Stimulated activated CD8-positive, alpha-beta memory T cell treated with anti-CD3 and anti-CD28 coated beads, Interleukin-4, amount 100 ng/mL, for 24 hours (primary cell): ENCODE measurements around the gene CCDC136.

Experiments
- DNase-seq: peaks from one replicate; pipeline ENCODE4 v3.0.0-alpha.2; 2020; ENCODE audit warnings: low read depth

The CCDC136 gene

DNA sequence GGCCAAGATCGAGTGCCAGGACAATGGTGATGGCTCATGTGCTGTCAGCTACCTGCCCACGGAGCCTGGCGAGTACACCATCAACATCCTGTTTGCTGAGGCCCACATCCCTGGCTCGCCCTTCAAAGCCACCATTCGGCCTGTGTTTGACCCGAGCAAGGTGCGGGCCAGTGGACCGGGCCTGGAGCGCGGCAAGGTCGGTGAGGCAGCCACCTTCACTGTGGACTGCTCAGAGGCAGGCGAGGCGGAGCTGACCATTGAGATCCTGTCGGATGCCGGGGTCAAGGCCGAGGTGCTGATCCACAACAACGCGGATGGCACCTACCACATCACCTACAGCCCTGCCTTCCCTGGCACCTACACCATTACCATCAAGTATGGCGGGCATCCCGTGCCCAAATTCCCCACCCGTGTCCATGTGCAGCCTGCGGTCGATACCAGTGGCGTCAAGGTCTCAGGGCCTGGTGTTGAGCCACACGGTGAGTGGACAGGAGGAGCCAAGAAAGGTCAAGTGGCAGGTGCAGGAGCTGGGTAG is 53.1 kb downstream of the CCDC136 start:
- no peak for DNase-seq

DNA sequence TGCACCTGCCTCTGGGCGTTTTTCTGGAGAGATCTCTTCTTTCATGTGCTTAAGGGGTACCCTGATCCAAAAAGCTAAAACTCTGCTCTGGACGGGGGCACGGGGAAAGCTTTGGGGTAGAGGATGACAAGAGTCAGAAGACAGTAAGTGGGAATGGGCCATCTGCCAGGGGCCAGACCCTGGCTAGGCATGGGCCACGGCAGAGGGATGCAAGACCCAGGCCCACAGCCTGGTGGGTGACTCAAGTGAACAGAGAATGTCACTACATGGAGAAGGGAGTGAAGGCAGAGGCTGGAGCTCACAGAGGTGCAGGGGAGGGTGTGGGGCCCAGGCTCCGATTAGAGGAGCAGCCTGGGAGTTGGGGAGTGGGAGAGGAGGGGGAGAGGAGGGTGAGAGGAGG is 53.7 kb downstream of the CCDC136 start:
- no peak for DNase-seq

DNA sequence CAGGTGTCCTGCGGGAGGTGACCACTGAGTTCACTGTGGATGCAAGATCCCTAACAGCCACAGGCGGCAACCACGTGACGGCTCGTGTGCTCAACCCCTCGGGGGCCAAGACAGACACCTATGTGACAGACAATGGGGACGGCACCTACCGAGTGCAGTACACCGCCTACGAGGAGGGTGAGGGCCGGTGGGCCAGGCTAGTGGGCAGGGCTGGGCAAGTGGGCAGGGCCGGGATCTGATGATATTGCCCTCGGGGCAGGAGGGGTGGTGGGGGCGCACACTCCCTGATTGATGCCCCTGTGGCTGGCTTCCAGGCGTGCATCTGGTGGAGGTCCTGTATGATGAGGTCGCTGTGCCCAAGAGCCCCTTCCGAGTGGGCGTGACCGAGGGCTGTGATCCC is 54.2 kb downstream of the CCDC136 start:
- DNase-seq: no peak

- DNase-seq: no peak
Observed at GRCh38 chr7:128846781-128847444, 55.1 kb downstream of the CCDC136 start.

DNA sequence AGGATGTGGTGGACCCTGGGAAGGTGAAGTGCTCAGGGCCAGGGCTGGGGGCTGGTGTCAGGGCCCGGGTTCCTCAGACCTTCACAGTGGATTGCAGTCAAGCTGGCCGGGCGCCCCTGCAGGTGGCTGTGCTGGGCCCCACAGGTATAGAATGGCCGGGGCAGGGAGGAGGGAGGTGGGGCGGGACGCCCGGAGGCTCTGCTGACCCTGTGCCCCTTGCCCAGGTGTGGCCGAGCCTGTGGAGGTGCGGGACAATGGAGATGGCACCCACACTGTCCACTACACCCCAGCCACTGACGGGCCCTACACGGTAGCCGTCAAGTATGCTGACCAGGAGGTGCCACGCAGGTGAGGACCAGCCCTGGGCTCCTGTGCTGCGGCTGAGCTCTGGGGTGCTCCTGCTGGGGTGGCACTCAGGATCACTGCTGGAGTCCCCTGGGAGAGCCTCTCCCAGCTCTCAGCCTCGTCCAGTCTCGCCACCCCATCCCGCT is 56.0 kb downstream of the CCDC136 start:
- no peak for DNase-seq

- DNase-seq: no peak
Observed at GRCh38 chr7:128848289-128849155, 56.8 kb downstream of the CCDC136 start.

- no peak for DNase-seq
Observed at GRCh38 chr7:128849156-128849515, 57.4 kb downstream of the CCDC136 start.

GRCh38 chr7:128849804-128850490 is 58.2 kb downstream of the CCDC136 start:
- no peak for DNase-seq

DNA sequence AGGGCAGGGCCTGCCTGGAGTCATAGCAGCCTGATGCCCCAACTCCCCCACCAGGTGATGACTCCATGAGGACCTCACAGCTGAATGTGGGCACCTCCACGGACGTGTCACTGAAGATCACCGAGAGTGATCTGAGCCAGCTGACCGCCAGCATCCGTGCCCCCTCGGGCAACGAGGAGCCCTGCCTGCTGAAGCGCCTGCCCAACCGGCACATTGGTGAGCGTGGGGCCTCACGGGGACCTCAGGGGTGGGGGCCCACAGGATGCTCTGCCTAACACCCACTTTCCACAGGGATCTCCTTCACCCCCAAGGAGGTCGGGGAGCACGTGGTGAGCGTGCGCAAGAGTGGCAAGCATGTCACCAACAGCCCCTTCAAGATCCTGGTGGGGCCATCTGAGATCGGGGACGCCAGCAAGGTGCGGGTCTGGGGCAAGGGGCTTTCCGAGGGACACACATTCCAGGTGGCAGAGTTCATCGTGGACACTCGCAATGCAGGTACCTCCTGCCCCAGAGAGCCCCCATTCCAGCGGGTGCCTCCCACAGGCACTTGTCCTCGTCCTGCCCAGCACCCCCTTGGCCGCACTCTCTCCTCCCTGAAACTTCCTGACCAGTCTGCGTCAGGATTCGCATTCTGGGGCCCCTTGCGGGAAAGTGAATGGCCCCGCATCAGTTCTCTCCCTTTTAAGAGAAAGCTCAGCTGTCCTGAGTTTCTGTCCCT is 60.9 kb downstream of the CCDC136 start:
- DNase-seq: no peak

DNA sequence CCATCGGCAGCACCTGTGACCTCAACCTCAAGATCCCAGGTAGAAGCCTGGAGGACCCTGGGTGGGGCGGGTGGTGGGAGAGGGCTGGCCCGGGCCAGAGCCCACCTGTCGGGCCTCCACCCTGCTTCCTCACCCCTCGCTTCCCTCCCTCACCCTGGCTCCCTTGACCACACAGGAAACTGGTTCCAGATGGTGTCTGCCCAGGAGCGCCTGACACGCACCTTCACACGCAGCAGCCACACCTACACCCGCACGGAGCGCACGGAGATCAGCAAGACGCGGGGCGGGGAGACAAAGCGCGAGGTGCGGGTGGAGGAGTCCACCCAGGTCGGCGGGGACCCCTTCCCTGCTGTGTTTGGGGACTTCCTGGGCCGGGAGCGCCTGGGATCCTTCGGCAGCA is 62.0 kb downstream of the CCDC136 start:
- no peak for DNase-seq

- DNase-seq: no peak
Observed at GRCh38 chr7:128854396-128854795, 62.6 kb downstream of the CCDC136 start.

DNA sequence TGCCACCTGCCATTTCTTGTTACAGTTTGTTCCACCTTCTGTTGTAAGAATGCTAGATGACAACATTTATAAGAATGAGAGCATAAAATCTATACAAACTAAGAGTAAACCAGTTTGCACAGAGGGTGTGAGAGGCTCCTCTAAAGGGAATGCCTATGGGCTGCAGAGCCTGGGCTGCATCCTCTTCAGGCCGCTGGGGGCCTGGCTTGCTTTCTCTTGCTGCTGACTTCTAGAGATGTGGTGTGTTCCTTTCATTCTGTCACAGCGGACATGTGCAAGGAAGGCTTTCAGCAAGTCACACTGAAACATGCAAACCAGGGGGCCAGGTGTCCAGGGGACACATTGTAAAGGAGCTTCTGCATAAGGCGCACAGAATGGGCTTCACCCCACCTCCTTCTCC is 63.8 kb downstream of the CCDC136 start:
- no peak for DNase-seq

DNA sequence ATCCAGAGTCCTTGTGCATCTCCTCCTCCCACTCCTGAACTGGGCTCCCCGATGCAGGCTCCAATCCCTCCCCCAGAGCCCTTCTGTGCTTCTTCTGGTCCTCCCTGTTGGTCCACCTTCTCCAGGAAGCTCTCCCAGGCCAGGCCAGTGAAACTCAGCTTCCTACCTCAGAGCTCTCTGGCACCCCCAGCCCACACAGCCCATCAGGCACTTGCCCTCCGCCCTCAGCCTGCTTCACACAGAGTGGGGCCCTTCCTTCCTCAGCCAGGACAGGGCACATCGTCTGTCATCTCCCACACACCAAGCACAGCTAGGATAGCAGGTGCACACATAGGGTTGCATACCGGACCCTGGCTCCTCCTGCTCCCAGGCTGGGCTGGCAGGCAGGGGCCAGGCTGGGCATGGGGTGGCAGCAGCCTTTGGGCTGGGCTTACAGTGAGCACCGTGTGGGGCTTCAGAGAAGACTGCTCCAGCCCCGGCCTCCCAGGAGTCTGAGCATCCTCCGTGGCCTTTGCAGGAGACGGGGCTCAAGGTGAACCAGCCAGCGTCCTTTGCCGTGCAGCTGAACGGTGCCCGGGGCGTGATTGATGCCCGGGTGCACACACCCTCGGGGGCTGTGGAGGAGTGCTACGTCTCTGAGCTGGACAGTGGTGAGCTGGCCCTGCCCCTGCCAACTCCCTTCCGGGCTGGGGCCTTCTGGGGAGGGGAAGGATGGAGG is 64.4 kb downstream of the CCDC136 start:
- no peak for DNase-seq

DNA sequence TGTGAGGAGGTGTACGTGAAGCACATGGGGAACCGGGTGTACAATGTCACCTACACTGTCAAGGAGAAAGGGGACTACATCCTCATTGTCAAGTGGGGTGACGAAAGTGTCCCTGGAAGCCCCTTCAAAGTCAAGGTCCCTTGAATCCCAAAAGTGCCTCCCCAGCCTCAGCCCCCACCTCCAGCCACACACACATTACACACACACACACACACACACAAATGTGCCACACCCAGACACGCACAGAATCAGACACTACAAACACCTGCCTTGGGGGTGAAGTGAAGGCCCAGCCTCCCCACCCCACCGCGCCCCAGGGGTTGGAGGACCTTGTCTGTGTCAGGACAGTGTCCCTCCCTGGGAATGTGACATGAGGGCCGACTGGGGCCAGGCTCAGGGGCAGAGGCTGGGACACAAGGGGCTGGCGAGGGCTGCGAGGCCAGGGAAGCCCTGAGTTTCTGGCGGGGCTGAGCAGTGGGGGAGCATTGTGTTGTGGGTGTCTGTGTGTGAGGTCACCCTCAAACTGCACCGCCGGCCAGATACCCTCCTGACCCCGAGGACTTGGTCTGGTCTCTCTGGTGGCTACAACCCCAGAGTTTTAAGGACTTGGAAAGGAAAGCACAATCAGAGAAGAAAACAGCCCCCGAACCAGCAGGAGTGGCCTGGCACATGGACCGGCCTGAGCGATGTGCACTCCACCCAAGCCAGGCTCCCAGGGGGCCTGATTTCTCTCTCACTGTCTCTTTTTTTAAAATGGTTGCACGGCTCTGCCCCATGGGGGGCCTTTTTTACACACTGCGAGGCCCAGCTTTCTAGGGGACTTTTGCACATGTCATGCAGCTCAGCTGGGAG is 66.8 kb downstream of the CCDC136 start:
- no peak for DNase-seq

- no peak for DNase-seq
Observed at GRCh38 chr7:128859232-128860157, 67.7 kb downstream of the CCDC136 start.

GRCh38 chr7:128860158-128861073 is 68.6 kb downstream of the CCDC136 start:
- DNase-seq: no peak

DNA sequence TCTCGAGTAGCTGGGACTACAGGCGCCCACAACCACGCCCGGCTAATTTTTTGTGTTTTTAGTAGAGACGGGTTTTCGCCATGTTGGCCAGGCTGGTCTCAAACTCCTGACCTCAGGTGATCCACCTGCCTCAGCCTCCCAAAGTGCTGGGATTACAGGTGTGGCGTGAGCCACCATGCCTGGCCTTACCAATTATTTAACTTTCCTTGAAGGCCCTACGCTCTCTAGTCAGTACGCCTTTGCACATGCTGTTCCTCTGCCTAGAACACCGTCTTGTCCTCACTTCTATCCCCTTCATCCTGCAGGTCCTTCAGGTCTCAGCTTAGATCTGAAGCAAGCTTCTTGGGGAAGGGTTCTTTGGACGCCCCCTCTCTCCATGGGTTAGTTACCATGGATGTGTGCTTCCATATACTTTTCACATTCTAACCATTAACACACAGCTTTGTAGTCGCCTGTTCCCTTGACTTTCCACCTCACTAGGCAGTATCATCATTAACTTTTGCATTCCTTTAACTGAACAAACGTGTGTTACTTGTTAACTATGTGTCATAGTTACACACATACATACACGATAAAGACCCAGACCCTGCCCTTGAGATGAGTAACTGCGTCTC is 70.3 kb downstream of the CCDC136 start:
- no peak for DNase-seq
